ENCODE measurements around the gene SCMH1. TPM values are rescaled to one million over a fixed set of nuclear protein-coding genes. Genes with fewer than 3 reads are reported as not detected.

The SCMH1 gene
- polyA plus RNA-seq (ENCODE audit: insufficient read length in 3 of 3), result 10 to 100 TPM; 35.6 to 37.8 (median 36.6) TPM

GRCh38 chr1:41241749-41242341 lies at the start of gene SCMH1:
TSS of gene SCMH1 (minus strand) at chr1:41242306. CDS start at chr1:41186133, 56,173 bp downstream.
- DNase-seq (ENCODE audit: low read depth in 3 of 3, low spot score in 2 of 3), result peak in 1 of 3 donors; percentile 27

- DNase-seq (ENCODE audit: low read depth in 3 of 3, low spot score in 2 of 3), result no peak
These were observed 49.1 kb upstream of the SCMH1 start for GRCh38 chr1:41291195-41291594.

- no peak for DNase-seq (ENCODE audit: low read depth in 3 of 3, low spot score in 2 of 3)
These were observed 47.1 kb upstream of the SCMH1 start for GRCh38 chr1:41289196-41289595.

GRCh38 chr1:41286992-41287391 lies 44.9 kb upstream of the SCMH1 start:
- DNase-seq (ENCODE audit: low read depth in 3 of 3, low spot score in 2 of 3), result no peak

GRCh38 chr1:41286486-41286885 lies 44.4 kb upstream of the SCMH1 start:
- no peak for DNase-seq (ENCODE audit: low read depth in 3 of 3, low spot score in 2 of 3)

GRCh38 chr1:41285818-41286217 lies 43.7 kb upstream of the SCMH1 start:
- no peak for DNase-seq (ENCODE audit: low read depth in 3 of 3, low spot score in 2 of 3)

GRCh38 chr1:41284121-41284520 lies 42.0 kb upstream of the SCMH1 start:
- DNase-seq (ENCODE audit: low read depth in 3 of 3, low spot score in 2 of 3), result no peak

- no peak for DNase-seq (ENCODE audit: low read depth in 3 of 3, low spot score in 2 of 3)
These were observed 40.7 kb upstream of the SCMH1 start for GRCh38 chr1:41282679-41283317.

- DNase-seq (ENCODE audit: low read depth in 3 of 3, low spot score in 2 of 3), result no peak
These were observed 39.2 kb upstream of the SCMH1 start for GRCh38 chr1:41281334-41281733.

GRCh38 chr1:41280202-41281032 lies 38.3 kb upstream of the SCMH1 start:
- no peak for DNase-seq (ENCODE audit: low read depth in 3 of 3, low spot score in 2 of 3)

- no peak for DNase-seq (ENCODE audit: low read depth in 3 of 3, low spot score in 2 of 3)
These were observed 36.0 kb upstream of the SCMH1 start for GRCh38 chr1:41278076-41278475.

GRCh38 chr1:41277371-41277975 lies 35.4 kb upstream of the SCMH1 start:
- no peak for DNase-seq (ENCODE audit: low read depth in 3 of 3, low spot score in 2 of 3)

GRCh38 chr1:41275831-41276230 lies 33.7 kb upstream of the SCMH1 start:
- no peak for DNase-seq (ENCODE audit: low read depth in 3 of 3, low spot score in 2 of 3)

GRCh38 chr1:41274752-41275545 lies 32.8 kb upstream of the SCMH1 start:
- DNase-seq (ENCODE audit: low read depth in 3 of 3, low spot score in 2 of 3), result no peak

- no peak for DNase-seq (ENCODE audit: low read depth in 3 of 3, low spot score in 2 of 3)
These were observed 30.5 kb upstream of the SCMH1 start for GRCh38 chr1:41272601-41273000.

GRCh38 chr1:41268154-41268770 lies 26.2 kb upstream of the SCMH1 start:
- DNase-seq (ENCODE audit: low read depth in 3 of 3, low spot score in 2 of 3), result peak; percentile 54 to 57 (median 56)

- no peak for DNase-seq (ENCODE audit: low read depth in 3 of 3, low spot score in 2 of 3)
These were observed 20.0 kb upstream of the SCMH1 start for GRCh38 chr1:41261926-41262618.

GRCh38 chr1:41260768-41261167 lies 18.7 kb upstream of the SCMH1 start:
- DNase-seq (ENCODE audit: low read depth in 3 of 3, low spot score in 2 of 3), result no peak

- no peak for DNase-seq (ENCODE audit: low read depth in 3 of 3, low spot score in 2 of 3)
These were observed 17.1 kb upstream of the SCMH1 start for GRCh38 chr1:41259221-41259620.
